NCI-H2081 treated with DMSO at 0.1 percent for 48 hours (cell line): ENCODE measurements around the gene MIAT.
"Not testable (repeated sequence)": the region's sequence is repeated elsewhere in the genome, so short reads cannot be mapped to it uniquely, and the experiment has no call there.

Experiments
- DNase-seq: peaks from one replicate; lab custom pipeline; 2025; lab: John Stamatoyannopoulos, UW

MIAT gene

GRCh38 chr22:26656891-26657851 is at the start of gene MIAT:
MIAT (plus strand) TSS chr22:26657588.
- DNase-seq: no peak

- DNase-seq: no peak
These were observed 49.3 kb upstream of the MIAT start for GRCh38 chr22:26608129-26608528.

- no peak for DNase-seq
These were observed 48.1 kb upstream of the MIAT start for GRCh38 chr22:26609287-26609686.

- DNase-seq: no peak
These were observed 47.1 kb upstream of the MIAT start for GRCh38 chr22:26610072-26610958.

GRCh38 chr22:26610996-26611395 is 46.4 kb upstream of the MIAT start:
- DNase-seq: no peak

- no peak for DNase-seq
These were observed 44.7 kb upstream of the MIAT start for GRCh38 chr22:26612652-26613051.

GRCh38 chr22:26613753-26614152 is 43.6 kb upstream of the MIAT start:
- DNase-seq: not testable (repeated sequence)

- DNase-seq: no peak
These were observed 43.1 kb upstream of the MIAT start for GRCh38 chr22:26614322-26614721.

- no peak for DNase-seq
These were observed 42.2 kb upstream of the MIAT start for GRCh38 chr22:26615149-26615548.

GRCh38 chr22:26615830-26616435 is 41.5 kb upstream of the MIAT start:
- DNase-seq: no peak

GRCh38 chr22:26616650-26617049 is 40.7 kb upstream of the MIAT start:
- no peak for DNase-seq

- no peak for DNase-seq
These were observed 39.9 kb upstream of the MIAT start, which contains the start of gene CRYBB1 for GRCh38 chr22:26617271-26618199. CRYBB1 (minus strand) TSS chr22:26618027; CDS start chr22:26616319, 1,708 bp downstream.

- no peak for DNase-seq
These were observed 38.9 kb upstream of the MIAT start for GRCh38 chr22:26618455-26618854.

GRCh38 chr22:26619510-26619909 is 37.9 kb upstream of the MIAT start:
- no peak for DNase-seq

- DNase-seq: no peak
These were observed 37.2 kb upstream of the MIAT start for GRCh38 chr22:26620197-26620596.

GRCh38 chr22:26621663-26622062 is 35.7 kb upstream of the MIAT start, which contains the start of gene CRYBA4:
CRYBA4 (plus strand) TSS chr22:26621963; CDS start chr22:26622597, 634 bp downstream.
- no peak for DNase-seq

GRCh38 chr22:26623984-26624383 is 33.4 kb upstream of the MIAT start:
- DNase-seq: no peak

GRCh38 chr22:26624803-26625202 is 32.6 kb upstream of the MIAT start:
- DNase-seq: no peak

- no peak for DNase-seq
These were observed 27.2 kb upstream of the MIAT start for GRCh38 chr22:26629988-26630761.

GRCh38 chr22:26631282-26631681 is 26.1 kb upstream of the MIAT start:
- DNase-seq: no peak
